GM21723 (cell line): ENCODE data around the gene NUP214.
"Not testable (repeated sequence)": the region's sequence is repeated elsewhere in the genome, so short reads cannot be mapped to it uniquely, and the experiment has no call there.

ENCODE experiments used
- ATAC-seq: cut with Tn5 transposase; IDR thresholded peaks from one replicate; pipeline ENCODE4 v1.9.1; 2021; ENCODE audit warnings: mild to moderate bottlenecking, moderate library complexity; ENCODE audit not compliant: unreplicated experiment

NUP214 gene

DNA sequence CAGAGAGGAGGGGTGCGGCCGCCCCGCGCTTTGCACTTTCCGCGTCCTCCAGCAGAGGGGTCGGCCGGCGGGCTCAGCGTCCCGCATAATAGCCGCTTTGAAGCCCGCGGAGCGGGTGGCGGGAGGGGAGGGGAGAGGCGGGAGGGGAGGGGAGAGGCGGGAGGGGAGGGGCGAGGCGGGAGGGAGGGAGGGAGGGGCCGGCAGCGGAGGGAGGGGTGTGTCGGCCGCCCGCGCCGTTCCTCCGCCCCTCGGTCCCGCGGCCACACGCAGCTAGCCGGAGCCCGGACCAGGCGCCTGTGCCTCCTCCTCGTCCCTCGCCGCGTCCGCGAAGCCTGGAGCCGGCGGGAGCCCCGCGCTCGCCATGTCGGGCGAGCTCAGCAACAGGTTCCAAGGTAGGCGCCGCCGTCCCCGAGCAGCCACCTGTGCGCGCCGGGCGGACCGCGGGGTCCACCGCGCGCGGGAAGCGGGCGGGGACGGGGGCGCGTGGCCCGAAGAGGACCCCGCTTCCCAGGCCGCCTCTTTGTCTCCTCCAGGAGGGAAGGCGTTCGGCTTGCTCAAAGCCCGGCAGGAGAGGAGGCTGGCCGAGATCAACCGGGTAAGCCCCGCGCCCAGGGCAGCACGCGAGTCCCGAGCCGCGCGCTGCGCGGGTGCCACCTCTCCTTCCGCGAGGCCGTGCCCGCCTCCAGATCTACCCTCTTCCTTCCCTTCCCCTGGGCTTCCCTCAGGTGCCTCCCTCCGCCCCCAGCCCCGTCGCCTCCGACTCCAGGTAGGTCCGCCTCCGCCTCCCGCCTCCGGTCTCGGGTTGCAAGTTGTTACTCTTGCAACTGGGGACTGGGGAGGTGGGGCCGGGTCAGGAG lies 28.9 kb upstream of the NUP214 start, which contains the start of gene AIF1L:
TSS of gene AIF1L (plus strand) at position 263 of the 857 bp plus-strand sequence. CDS start at position 362, 99 bp downstream.
- no peak for ATAC-seq

DNA sequence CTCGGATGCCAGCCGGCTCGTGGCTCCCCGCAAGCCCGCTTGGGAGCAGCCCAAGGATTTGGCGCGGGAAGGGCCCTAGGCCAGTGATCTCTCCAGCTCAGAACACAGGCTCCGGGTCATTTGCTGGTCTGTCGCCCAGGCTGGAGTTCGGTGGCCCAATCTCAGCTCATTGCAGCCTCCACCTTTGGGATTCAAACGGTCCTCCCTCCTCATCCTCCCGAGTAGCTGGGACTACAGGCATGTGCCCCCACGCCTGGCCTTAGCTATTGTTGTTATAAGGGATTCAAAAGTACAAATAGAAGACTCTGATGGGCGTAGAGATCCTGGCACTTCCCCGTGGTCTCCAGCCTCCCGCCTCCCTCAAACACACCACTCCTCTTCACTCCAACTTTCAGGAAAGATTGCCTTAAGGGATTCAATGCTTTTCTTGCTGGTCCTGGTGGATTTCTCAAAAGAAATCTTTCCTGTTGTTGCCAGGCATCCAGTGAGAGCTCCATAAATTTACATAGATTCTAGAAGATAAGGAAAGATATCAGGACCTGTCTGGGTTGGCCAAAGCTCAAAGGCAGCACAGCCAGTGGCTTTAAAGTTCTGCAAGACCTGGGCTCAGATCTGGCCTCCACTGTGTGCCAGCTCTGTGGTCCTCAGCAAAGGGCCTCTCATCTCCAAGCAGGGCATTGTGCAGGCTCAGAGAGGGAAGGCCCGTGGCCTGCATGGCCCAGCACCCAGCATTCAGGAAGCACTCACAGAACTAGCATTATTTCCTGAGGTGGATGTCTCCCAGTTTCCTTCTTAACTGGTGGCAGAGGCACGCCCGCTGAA lies 28.0 kb upstream of the NUP214 start:
- ATAC-seq = no peak

DNA sequence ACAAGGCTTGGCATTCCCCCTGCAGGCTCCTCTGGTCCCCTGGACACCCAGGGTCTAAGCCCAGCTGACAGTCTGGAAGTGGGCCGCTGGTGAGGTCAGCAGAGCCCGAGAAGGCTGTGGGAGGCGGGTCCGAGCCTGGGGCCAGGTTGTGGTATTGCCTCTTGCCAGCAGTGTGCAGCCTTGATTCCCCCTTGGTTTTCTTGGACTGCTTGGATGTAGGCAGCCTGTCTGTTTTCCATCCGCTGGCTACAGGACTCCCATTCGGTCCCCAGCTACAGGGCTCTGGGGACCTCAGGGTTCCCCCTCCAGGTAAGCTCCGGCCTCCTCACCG lies 27.5 kb upstream of the NUP214 start:
- no peak for ATAC-seq

DNA sequence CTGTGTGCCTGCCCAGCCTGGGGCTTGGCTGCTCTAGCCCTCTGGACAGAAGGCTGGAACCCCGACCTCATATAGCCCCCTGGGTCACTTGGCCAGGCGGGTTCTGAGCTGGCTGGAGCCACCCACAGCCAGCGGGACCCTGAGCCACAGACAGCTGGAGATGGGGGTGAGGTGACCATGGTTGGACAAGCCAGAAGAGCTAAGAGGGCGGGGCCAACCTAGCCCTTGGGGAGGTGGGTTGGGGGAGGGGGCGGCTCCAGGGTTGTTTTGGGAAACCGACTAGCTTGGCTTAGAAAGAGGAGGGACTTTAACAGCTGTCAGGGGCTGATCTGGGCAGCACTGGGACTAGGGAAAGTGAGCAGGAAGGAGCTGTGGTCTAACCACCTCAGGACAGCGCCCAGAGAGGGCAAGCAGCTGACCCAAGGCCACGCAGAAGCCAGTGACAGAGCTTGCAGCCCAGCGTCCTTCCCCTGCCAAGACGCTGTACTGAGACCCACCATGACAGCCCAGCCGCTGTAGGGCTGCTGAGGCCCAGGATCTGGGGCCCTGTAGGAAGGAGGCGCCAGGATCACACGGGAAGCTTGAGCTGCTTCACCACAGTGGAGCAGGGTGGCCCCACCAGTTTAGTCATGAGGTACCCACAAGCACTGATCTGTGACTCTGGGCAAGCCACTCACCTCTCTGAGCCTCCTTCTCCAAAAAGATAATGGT lies 26.8 kb upstream of the NUP214 start:
- ATAC-seq = no peak

DNA sequence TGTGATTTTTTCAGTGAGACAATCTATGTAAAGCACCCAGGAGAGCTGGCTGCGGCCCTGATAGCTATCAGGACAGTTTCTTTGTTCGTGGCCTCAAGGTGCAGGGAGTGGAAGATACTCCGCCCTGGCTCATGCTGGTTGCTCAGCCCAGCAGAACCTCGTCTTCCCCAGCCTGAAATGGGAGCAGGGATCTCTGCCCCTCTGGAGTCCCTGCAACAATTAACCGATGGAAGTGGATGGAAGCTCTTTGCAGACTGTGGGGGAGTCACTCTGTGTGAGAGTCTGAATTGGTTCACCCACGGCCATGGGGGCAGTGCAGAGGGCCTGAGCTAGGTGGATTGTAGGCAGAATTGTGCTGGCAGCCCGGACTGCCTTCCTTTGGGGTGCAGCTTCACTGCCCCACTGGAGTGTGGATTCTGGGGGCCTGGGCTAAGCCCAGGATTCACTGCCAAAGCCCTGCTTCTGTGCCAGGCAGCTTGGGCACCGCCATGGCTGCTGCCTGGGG lies 26.2 kb upstream of the NUP214 start:
- ATAC-seq = no peak

DNA sequence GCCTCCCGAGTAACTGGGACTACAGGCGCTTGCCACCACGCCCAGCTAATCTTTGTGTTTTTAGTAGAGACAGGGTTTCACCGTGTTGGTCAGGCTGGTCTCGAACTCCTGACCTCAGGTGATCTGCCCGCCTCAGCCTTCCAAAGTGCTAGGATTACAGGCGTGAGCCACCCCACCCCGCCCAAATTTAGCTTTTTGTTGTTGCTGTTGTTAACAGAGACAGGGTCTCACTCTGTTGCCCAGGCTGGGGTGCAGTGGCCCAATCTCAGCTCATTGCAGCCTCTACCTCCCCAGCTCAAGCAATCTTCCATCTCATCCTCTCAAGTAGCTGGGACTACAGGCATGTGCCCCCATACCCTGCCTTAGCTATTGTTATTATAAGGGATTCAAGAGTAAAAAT lies 25.5 kb upstream of the NUP214 start:
- not testable (repeated sequence) for ATAC-seq

DNA sequence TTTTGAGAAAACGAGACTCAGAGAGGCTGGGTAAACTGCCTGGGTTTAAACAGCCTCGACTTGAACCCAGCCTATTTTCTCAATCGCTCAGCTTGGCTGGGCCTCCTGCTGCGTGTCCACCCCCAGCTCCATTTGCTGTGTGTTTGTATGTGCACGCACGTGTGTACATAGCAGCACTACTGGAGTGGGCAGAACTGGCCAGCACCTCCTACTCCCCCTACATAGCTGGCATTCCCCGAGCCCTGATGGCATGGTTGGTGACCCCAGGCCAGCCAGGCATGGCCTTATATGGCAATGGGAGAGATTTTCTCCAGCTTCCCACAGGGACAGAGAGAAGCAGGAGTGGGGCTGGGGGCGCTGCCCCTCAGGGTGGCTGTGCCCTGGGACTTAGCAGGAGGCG lies 24.9 kb upstream of the NUP214 start:
- no peak for ATAC-seq

DNA sequence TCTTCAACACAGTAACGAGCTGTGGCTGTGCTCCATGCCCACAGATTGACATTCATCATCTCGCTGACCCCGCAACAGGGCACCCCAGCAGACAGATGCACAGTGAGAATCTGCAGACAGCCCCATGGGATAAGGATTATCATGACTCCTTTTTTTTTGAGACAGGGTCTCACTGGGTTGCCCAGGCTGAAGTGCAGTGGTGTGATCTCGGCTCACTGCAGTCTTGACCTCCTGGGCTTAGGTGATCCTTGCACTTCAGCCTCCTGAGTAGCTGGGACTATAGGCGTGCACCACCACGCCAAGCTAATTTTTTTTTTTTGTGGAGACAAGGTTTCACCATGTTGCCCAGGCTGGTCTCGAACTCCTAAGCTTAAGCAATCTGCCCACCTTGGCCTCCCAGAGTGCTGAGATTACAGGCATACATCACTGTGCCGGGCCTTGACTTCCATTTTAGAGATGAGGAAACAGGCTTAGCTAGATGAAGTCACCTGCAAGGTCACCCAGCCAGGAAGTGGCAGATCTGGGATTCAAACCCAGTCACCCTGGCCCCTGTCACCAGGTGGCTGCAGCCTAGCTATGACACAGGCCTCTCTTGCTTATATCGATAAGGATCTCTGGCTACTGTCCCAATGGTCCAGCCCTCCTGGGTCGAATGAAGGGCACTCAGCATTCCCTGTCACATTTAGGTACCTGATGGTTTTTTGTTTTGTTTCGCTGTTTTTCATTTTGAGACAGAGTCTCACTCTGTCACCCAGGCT lies 24.0 kb upstream of the NUP214 start:
- ATAC-seq = no peak

DNA sequence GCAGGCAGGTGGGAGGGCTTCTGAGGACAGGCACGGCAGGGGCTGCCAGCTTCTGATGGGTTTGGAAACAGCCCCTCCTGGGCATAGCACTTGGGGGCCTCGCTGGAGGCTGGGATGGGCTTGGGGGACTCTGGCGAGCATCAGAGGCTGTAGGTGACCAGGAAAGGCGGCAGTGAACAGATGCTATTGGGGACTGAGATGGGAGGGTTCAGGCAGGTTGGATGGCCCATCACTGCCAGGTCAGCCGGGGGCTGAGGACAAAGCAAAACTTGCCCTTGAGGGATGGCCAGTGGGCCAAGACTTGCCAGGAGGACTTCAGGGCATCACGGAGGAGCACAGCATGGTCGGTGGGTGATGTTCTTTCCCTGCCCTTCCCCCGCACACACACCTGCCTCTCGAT lies 22.4 kb upstream of the NUP214 start:
- ATAC-seq = no peak

DNA sequence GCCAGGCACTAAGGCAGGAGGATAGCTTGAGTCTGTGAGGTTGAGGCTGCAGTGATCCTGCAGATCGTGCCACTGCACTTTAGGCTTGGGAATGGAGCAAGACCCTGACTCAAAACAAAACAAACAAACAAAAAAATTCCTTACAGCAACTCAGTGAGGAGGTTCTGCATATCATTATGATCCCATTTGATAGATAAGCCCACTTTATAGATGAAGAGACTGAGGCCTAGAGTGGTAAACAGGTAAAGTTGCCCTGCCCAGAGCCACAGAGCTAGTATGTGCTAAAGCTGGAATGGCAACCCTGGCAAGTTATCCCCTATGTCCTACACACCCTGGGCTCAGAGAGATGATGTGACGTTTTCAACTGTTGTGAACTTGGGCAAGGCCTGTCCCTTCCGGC lies 21.9 kb upstream of the NUP214 start:
- no peak for ATAC-seq

DNA sequence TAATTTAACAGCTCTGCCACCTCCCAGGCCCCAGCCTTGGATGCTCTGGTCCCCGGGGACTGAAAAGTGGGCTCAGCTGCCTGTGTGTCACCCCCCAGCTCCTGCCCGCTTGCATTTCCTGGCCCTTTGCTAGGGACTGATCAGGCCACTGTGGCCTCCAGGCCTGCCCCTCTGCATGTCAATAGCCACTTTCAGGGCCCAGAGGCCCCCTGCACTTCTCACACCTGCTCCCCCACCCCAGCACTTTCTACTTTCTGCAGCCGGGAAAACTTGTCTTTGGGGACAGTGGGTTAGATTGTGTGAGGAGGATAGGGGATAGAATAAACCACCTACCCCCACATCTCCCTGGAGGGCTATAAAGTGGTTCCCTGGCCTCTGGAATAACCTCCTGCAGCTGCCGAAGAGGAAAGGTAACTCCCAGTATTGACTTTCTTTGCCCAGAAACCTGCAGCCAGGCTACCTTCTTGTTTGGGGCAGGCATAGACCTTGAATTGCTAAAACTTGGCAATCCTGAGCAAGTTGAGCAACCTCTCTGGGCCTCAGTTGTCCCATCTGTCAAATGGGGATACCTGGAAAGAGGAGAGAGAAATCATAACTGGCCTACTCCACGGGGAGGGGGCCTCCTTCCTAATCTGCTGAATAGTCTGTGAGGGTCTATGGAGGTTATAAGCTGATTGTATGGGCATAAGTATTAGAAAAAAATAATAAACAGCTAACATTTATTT lies 21.2 kb upstream of the NUP214 start:
- ATAC-seq = no peak

DNA sequence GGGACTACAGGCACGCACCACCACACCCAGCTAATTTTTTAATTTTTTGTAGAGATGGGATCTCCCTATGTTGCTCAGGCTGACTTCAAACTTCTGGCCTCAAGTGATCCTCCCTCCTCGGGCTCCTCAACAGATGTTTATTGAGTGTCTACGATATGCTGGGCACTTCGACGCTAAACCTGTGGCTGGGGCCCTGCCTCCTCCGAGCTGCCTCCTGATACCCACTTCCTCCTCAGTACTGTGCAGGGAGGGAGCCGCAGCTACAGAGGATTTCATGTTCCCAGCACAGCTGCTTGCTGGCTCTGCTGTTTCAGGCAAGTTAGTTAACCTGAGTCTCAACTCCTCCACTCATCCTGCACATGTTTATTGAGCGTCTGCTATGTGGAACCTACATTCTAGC lies 19.4 kb upstream of the NUP214 start:
- no peak for ATAC-seq

DNA sequence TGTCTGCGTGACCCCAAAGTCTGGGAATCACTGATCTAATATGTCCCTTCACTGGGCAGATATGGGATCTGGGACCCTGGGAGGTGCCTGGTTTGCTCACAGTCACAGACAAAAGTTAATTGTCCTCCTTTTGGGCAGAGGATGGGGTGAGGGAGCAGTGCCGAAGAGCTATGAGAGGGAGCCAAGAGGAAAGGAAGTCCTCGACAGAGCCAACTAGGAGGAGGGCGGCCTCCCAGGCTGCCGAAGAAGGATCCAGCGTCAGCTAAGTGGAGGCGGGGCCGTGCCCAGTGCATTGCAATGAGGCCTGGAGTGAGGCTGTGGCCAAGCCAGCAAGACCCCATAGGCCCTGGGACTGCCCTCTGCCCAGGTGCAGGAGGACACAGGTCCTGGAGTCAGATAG lies 17.6 kb upstream of the NUP214 start:
- ATAC-seq = no peak

DNA sequence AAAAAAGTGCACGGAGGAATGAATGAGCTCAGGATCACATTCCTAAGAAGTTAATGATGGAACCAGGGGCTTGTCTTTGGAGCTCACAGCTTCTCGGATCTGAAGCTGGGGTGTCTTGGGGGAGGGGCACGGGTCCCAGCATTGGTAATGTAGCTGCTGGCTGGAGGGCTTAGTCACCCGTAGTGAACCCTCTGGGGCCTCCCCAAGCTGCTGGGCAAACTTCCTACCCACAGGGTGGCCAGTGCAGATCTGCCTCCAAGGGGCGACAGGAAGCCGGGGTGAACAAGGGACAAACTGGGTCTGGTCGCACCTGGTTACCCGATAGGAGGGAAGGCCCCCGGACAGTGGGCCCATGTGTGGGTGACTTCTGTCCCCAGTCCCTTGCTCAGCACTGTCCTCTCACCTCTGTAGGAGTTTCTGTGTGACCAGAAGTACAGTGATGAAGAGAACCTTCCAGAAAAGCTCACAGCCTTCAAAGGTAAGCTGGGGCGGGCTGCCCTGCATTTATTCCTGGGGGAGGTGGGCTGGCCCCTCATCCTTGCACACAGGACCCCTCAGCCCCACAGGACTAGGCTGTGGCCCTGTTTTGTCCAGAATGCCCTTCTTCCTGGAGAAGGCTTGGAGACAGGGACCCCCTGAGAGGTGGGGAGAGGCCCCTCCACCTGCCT lies 14.1 kb upstream of the NUP214 start:
- no peak for ATAC-seq

DNA sequence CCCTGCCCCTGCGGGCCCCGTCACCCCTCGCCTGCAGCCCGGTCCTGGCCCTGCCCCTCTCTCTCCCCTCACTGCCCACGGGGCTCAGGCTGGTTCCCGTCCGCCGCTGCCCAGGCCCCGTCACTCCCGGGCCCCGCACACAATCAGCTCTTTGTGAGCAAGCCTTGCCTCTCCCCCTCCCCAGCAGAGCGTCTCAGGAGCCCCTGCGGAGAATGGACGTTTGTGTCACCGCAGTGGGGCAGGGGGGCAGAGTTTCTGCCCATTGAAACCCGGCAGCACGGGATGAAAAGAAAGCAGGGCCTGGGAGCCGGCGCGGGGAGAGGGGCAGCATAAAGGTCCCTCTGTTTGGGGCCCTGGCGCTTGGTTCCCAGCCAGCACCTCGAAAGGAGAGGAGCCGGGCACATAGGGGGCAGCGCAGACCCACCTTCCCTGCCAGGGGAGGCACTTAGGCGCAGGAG lies 13.5 kb upstream of the NUP214 start:
- no peak for ATAC-seq

DNA sequence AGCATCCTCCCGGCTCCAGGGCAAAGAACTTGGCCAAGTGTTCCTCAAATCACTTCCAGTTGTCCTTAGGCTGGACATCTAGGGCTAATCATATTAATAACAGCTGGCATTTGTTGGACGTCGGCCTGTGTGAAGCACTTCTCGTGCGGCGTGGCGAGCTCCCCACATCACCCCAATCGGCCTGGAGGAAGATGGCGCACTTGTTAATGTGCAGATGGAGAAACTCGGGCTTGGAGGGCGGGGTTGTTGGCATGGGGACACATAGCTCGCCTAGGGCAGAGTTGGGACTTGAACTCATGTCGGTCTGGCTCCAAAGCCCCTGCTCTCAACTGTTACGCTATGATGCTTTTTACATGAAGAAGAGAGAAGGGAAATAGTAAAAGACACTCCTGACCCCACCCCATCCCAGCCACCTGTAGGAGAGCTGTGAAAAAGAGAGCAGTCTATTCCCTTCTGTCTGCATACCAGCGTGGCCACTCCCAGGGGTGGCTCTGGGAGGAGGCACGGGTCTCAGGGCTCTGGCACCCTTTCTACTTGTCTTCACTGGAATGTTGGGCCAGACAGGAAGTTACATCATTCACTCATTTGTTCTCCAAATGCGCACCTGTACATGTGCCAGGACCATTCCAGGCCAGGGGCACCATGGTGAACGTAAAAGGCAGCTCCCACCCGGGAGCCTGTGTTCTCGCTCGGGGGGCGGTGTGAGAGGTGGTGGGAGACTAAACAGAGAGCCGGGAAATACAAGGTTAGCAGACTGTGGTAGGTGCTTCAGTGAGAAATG lies 12.8 kb upstream of the NUP214 start:
- ATAC-seq = no peak

DNA sequence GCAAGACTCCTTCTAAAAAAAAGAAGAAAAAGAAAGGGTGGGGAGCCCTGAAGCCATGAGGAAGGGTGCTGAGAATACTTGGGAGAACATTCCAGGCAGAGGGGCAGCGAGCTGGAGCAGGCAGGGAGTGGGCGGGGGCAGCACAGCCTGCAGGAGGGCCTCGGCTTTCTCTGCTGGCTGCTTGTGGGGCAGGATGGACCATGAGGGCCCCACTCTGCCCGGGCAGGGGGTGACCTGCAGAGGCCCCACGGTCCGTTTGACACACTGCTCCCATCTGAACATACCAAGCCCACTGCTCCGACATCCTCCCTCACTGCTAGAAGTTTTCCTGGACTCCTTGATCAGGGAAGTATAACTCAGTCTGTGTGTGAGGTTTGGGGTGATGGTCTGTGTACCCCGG lies 11.7 kb upstream of the NUP214 start:
- no peak for ATAC-seq

DNA sequence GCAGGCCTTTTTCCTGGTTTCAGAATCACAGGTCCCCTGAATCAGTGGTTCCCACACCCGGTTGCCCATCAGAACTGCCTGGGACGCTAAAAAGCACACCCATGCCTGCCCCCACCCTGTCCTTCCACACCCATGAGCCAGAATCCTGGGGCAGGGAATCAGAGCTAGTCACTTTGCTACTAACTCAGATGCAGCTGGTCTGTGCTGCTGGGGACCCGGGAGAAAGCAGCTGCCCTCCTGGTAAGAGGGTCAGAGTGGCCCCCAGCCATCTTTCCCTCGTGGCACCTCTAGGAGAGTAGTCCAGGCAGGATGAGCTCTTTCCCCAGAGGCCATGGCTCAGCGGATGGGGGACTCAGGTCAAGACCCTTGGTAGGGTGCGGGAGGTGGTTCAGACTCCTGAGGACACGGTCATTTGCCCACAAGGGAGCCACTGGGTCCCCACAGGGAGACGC lies 11.3 kb upstream of the NUP214 start:
- no peak for ATAC-seq
